ENCODE measurements around the gene SRPK3.

SRPK3 gene

DNA sequence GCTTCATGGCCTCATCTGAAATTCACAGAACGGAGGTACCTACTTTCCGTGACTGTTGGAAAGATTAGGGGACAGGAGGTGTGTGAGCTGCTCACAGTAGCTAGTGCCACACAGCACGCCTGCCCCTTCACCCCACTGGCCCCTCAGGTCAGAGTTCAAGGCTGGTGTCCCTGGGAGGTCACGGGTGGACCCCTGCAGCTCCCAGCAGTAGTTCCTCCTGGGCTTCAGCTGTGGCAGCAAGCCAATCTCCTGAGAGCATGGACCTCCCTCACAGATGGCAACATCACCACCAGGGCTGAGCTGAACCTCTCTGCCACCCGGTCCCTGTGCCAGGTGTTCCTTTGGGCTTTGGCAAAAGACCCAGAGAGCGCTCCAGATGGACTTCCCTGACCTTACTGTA, 11.5 kb downstream of the SRPK3 start:
- DNase-seq (ENCODE audit: low read depth): no peak
- TF ChIP-seq POLR2A (IDR thresholded peaks at IDR 0.05; ENCODE audit: extremely low read depth, insufficient read length) (no peak), MYC (IDR thresholded peaks at IDR 0.05; ENCODE audit: low read depth, low read length) (no peak)
- TF ChIP-seq, protein P1, sequence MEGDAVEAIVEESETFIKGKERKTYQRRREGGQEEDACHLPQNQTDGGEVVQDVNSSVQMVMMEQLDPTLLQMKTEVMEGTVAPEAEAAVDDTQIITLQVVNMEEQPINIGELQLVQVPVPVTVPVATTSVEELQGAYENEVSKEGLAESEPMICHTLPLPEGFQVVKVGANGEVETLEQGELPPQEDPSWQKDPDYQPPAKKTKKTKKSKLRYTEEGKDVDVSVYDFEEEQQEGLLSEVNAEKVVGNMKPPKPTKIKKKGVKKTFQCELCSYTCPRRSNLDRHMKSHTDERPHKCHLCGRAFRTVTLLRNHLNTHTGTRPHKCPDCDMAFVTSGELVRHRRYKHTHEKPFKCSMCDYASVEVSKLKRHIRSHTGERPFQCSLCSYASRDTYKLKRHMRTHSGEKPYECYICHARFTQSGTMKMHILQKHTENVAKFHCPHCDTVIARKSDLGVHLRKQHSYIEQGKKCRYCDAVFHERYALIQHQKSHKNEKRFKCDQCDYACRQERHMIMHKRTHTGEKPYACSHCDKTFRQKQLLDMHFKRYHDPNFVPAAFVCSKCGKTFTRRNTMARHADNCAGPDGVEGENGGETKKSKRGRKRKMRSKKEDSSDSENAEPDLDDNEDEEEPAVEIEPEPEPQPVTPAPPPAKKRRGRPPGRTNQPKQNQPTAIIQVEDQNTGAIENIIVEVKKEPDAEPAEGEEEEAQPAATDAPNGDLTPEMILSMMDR (IDR thresholded peaks at IDR 0.05; ENCODE audit: low read depth, low read length): no peak
- TF ChIP-seq, protein P2, sequence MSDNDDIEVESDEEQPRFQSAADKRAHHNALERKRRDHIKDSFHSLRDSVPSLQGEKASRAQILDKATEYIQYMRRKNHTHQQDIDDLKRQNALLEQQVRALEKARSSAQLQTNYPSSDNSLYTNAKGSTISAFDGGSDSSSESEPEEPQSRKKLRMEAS (IDR thresholded peaks at IDR 0.05; ENCODE audit: low read depth, low read length): no peak
- no peak overlapping the region for H3K4me3 ChIP-seq (ENCODE audit: low read depth, low read length)

DNA sequence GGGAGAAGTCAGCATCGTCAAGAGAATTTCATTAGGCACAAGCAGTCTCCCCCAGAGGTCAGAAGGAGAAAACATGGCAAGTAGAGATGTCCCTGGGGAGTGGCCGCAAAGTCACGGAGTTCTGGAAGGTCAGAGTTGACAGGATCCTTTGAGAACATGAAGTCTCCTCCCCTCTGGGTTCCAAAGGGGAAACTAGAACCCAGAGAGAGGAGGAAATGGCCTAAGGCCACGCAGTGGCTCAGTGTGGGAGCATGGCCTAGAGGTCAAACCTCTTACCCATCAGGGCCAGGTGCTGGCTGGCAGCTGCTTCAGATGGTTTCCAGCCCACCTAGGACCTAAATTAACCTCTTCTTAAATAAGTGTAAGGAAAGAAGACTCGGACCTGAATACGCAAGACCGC, 12.4 kb downstream of the SRPK3 start:
- peak overlapping the region; percentile 82 for H3K4me3 ChIP-seq (ENCODE audit: low read depth, low read length)
- TF ChIP-seq, protein P2 (IDR thresholded peaks at IDR 0.05; ENCODE audit: low read depth, low read length): no peak
- TF ChIP-seq MYC (IDR thresholded peaks at IDR 0.05; ENCODE audit: low read depth, low read length): no peak
- TF ChIP-seq, protein P1 (IDR thresholded peaks at IDR 0.05; ENCODE audit: low read depth, low read length): no peak
- TF ChIP-seq POLR2A (IDR thresholded peaks at IDR 0.05; ENCODE audit: extremely low read depth, insufficient read length): no peak
- peak; percentile 51 for DNase-seq (ENCODE audit: low read depth)

DNA sequence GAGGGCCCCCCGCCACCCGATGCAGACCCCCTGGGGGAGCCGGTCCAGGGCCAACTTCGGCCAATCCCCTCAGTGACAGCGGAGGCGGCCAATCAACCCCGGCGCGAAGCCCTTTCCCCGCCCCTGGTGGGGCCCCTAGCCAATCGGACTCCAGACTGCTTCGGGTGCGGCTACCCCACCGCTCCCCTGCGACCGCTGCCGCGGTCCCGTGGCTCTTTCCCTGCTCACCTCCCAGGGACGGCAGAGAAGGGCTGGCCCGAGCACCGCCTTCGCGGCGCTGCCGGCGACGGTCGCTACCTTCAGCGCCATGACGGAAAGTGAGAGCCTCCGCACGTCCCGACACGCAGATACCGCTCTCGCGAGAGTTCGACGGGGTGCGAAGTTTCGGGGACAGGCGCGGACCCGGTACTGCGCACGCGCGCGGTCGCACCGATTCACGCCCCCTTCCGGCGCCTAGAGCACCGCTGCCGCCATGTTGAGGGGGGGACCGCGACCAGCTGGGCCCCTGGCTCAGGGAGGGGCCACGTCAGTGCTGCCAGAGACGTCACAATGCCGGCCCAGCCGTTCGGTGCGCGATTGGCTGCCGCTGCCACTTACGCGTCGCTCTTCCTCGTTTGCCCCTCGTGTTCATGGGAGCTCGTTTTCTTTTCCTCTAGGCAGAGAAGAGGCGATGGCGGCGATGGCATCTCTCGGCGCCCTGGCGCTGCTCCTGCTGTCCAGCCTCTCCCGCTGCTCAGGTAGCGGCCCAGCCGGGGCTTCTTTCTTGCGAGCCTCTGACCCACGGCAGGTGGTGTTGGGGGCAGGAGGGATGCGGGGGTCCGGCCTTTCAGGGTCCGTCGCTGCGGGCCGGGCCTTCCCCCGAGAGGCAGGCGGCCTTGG, 13.4 kb downstream of the SRPK3 start, which contains the start of the genes IDH3G and SSR4:
Gene IDH3G, minus strand, starts transcription at position 358 of the 879 bp plus-strand sequence. Its CDS starts 49 bp downstream, at position 309.
Gene SSR4, plus strand, starts transcription at position 651 of the 879 bp plus-strand sequence. Its CDS starts 20 bp downstream, at position 671.
- H3K4me3 ChIP-seq (ENCODE audit: low read depth, low read length): peak within 1 kb of the TSS; percentile 82
- TF ChIP-seq MYC (IDR thresholded peaks at IDR 0.05; ENCODE audit: low read depth, low read length) (peak; percentile 76), POLR2A (IDR thresholded peaks at IDR 0.05; ENCODE audit: extremely low read depth, insufficient read length) (peak; percentile 40)
- TF ChIP-seq, protein P1 (IDR thresholded peaks at IDR 0.05; ENCODE audit: low read depth, low read length): no peak
- TF ChIP-seq, protein P2 (IDR thresholded peaks at IDR 0.05; ENCODE audit: low read depth, low read length): peak; percentile 88
- peak; percentile 96 for DNase-seq (ENCODE audit: low read depth)

DNA sequence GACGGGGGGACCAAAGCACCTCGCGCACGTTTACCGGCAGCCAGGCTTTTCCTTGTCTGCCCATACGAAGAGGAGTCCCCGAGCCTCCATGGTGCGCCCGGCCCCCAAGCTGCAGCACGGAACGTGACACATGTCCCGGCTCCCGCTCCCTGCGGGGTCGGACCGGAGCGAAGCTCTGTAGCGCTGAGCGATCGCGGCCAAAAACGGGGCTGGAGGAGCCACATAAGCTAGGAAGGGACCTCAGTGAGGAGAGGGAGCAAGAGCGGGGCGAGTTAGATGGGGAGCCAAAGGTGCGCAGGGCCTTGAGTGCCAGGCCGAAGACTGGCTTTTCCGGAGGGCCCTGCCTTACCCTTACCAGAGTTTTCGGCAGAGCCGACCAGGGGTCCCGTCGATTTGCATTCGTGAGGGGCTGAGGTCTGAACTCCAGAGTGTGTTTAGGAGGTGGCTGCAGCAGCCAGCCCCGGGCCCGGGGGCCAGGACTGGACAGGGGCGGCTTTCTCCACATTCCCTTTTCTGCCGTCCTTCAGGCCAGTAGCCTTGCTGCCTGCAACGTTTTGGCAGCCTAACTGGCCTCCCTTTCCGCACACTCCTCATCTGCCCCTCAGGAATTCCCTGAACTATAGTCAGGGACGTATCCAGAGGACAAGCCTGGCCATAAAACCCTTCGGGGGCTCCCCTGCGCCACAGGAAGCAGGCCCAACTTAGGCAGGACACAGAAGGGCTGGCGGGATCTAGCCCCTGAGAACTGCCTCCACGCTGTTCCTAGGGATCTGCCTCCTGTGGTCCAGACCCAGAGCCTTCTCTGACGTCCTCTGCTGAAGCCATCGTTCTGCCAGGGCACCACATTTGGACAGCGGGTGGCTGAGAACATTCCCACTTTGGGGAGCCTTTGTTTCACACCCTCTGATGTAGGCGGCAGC, 14.3 kb downstream of the SRPK3 start:
- no peak for DNase-seq (ENCODE audit: low read depth)
- TF ChIP-seq, protein P1 (IDR thresholded peaks at IDR 0.05; ENCODE audit: low read depth, low read length): no peak
- TF ChIP-seq, protein P2 (IDR thresholded peaks at IDR 0.05; ENCODE audit: low read depth, low read length): no peak
- TF ChIP-seq MYC (IDR thresholded peaks at IDR 0.05; ENCODE audit: low read depth, low read length) (no peak), POLR2A (IDR thresholded peaks at IDR 0.05; ENCODE audit: extremely low read depth, insufficient read length) (no peak)
- peak overlapping the region; percentile 77 for H3K4me3 ChIP-seq (ENCODE audit: low read depth, low read length)

DNA sequence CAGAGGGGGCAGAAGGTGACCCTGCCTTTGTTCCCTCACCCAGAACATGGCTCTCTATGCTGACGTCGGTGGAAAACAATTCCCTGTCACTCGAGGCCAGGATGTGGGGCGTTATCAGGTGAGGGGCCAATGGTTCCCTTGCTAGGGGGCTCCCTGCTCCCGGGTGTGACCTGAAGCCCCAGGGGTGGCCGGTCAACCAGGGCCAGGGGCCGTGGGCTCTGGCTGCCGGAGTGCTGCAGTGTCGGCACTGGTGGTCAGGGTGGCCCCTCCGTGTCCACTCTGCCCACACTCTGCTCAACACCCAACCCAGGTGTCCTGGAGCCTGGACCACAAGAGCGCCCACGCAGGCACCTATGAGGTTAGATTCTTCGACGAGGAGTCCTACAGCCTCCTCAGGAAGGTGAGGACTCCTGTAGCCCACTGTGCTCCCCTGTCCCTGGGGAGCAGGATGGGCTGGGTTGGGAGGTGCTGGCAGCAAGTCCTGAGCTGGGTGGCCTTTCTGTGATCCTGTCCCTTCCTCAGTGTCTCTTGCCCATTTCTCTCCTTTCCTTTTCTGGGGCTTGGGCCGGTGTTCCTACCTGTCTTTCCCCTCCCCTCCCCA, 16.7 kb downstream of the SRPK3 start:
- no peak overlapping the region for H3K4me3 ChIP-seq (ENCODE audit: low read depth, low read length)
- TF ChIP-seq, protein P2 (IDR thresholded peaks at IDR 0.05; ENCODE audit: low read depth, low read length): no peak
- TF ChIP-seq, protein P1 (IDR thresholded peaks at IDR 0.05; ENCODE audit: low read depth, low read length): no peak
- no peak for TF ChIP-seq POLR2A (IDR thresholded peaks at IDR 0.05; ENCODE audit: extremely low read depth, insufficient read length)
- TF ChIP-seq MYC (IDR thresholded peaks at IDR 0.05; ENCODE audit: low read depth, low read length): no peak
- no peak for DNase-seq (ENCODE audit: low read depth)
